ENCODE results near the gene IL11.

IL11 gene

DNA sequence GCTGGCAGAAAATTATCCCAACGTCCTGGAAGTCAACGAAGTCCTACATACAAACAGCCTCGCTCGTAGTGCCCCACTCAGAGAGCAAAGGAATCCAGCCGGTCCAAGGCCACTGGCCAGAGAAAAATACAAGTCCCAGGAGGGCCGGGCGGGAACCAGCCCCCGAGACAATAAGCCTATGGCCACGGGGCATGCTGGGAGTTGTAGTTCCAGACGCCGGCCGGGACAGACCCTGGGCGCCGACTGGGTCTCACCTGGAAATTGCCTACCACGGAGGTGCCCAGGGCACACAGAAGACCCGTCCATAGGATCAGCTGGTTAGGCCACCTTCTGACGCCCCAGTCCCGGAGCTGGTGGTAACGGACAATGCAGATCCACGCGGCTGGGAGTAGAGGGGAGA lies 50.5 kb downstream of the IL11 start:
- H3K27me3 ChIP-seq = no peaks in the 10 kb centered on the region
- no peaks in the 10 kb centered on the region for H3K9me3 ChIP-seq
- TF ChIP-seq, protein P1, sequence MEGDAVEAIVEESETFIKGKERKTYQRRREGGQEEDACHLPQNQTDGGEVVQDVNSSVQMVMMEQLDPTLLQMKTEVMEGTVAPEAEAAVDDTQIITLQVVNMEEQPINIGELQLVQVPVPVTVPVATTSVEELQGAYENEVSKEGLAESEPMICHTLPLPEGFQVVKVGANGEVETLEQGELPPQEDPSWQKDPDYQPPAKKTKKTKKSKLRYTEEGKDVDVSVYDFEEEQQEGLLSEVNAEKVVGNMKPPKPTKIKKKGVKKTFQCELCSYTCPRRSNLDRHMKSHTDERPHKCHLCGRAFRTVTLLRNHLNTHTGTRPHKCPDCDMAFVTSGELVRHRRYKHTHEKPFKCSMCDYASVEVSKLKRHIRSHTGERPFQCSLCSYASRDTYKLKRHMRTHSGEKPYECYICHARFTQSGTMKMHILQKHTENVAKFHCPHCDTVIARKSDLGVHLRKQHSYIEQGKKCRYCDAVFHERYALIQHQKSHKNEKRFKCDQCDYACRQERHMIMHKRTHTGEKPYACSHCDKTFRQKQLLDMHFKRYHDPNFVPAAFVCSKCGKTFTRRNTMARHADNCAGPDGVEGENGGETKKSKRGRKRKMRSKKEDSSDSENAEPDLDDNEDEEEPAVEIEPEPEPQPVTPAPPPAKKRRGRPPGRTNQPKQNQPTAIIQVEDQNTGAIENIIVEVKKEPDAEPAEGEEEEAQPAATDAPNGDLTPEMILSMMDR (IDR thresholded peaks at IDR 0.05; ENCODE audit: low read depth, low read length) = no peak
- no peak overlapping the region for H3K4me3 ChIP-seq (ENCODE audit: low read depth, low read length)
- no peaks in the 10 kb centered on the region for H3K36me3 ChIP-seq
- no peaks in the 10 kb centered on the region; the same call in 1 of the 2 replicates for H3K4me1 ChIP-seq
- peak; percentile 76 for DNase-seq

DNA sequence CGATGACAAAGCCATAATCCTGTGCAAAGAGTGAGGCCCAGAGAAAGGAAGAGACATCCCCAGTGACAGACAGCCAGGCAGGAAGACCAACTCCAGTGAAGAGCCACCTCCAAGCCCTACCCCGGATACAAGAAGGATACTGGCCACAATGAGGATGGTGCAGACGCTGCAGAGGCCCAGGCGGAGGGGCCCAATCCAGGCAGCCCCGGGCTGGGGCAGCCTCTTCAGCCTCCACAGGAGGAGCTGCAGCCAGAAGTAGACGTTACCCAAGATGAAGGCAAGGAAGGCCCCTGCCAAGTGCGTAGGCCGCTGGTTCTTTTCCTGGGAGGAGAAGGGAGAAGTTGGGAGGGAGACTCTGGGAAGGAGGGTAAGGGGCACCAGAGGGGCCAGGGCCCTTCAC lies 53.6 kb downstream of the IL11 start:
- Histone ChIP-seq H3K4me3 (ENCODE audit: low read depth, low read length) (no peak overlapping the region), H3K27me3 (no peaks in the 10 kb centered on the region), H3K4me1 (no peaks in the 10 kb centered on the region; the same call in 1 of the 2 replicates), H3K9me3 (no peaks in the 10 kb centered on the region), H3K36me3 (no peaks in the 10 kb centered on the region)
- DNase-seq = no peak
- TF ChIP-seq, protein P1 (IDR thresholded peaks at IDR 0.05; ENCODE audit: low read depth, low read length) = no peak

- no peaks in the 10 kb centered on the region for H3K36me3 ChIP-seq
- no peak for DNase-seq
Observed at GRCh38 chr19:55315956-55316525, 54.2 kb downstream of the IL11 start.

DNA sequence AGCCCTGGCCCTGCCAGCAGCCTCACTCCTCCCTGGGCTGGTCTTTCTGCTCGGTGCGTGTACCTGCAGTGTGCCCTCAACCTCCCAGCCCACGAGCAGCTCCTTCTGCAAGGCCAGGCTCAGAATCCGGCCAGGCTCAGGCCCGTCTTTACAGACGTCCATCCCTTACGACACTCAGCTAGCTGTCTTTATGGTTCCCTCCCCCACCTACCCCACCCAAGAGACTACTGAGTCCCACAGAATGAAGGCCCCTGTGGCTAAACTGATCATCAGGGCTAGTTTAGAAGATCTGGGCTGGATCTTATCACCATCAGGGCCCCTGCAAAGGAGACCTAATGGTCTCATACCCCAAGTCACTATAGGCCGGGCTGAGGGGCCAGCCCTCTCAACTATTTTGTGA lies 55.9 kb downstream of the IL11 start:
- H3K27me3 ChIP-seq = no peaks in the 10 kb centered on the region
- no peaks in the 10 kb centered on the region for H3K4me1 ChIP-seq
- no peak overlapping the region for H3K4me3 ChIP-seq (ENCODE audit: low read depth, low read length)
- TF ChIP-seq, protein P1 (IDR thresholded peaks at IDR 0.05; ENCODE audit: low read depth, low read length) = no peak
- H3K9me3 ChIP-seq = no peaks in the 10 kb centered on the region
- H3K36me3 ChIP-seq = 0 out of 2 replicates have a peak, but pooled peaks cover under 1% of the 10 kb centered on the region
- DNase-seq = no peak

More at GRCh38 chr19:55315956-55316525, 54.2 kb downstream of the IL11 start:
- H3K4me3 ChIP-seq (ENCODE audit: low read depth, low read length) = no peak overlapping the region
- no peaks in the 10 kb centered on the region for H3K9me3 ChIP-seq
- H3K4me1 ChIP-seq = no peaks in the 10 kb centered on the region; the same call in 1 of the 2 replicates
- H3K27me3 ChIP-seq = no peaks in the 10 kb centered on the region
- TF ChIP-seq, protein P1 (IDR thresholded peaks at IDR 0.05; ENCODE audit: low read depth, low read length) = no peak
